HG02798 (cell line): ENCODE results near the gene TTC24.
"Not testable (repeated sequence)": the region's sequence is repeated elsewhere in the genome, so short reads cannot be mapped to it uniquely, and the experiment has no call there.

ENCODE experiments used
- ATAC-seq: cut with Tn5 transposase; IDR thresholded peaks from one replicate; pipeline ENCODE4 v1.9.1; 2021; ENCODE audit warnings: mild to moderate bottlenecking; ENCODE audit not compliant: unreplicated experiment, poor library complexity

TTC24 gene

DNA sequence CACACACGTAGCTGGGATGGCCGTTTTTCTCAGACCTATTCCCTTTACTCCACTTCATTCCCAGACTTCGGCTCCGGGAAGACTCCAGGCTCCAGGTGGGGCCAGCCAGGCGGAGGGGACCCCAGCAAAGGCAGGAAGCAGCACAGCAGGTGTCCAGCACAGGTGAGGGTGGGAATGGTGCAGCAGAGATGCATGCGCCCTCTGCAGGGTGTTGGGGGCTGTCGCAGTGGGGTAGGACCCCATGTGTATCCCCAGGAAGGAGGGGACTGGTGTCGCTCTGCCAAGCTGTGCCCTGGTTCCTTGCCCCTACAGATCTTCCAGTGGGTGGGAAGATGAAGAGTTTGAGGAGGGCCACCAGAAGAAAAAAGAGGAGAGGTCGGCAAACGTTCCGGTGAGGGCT, 5.3 kb downstream of the TTC24 start:
- no peak for ATAC-seq

DNA sequence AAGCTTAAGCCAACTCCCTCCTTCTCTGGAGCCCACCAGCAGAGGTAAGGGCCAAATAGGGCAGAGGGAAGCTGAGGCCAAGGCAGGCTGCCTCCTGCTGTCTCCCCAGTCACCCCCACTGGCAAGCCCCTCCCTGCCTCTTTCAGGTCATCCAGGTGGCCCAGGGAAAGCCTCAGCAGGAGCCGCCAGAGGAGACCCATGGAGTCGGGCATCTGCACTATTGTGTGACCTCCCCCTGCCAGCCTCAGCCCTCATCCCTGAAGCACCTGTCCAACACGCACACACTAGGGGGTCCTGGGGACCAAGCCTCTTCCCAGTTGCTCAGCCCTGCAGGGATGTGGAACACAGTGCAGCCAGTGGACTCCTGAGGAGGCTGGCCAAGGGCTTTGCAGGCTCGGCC, 6.8 kb downstream of the TTC24 start:
- no peak for ATAC-seq

DNA sequence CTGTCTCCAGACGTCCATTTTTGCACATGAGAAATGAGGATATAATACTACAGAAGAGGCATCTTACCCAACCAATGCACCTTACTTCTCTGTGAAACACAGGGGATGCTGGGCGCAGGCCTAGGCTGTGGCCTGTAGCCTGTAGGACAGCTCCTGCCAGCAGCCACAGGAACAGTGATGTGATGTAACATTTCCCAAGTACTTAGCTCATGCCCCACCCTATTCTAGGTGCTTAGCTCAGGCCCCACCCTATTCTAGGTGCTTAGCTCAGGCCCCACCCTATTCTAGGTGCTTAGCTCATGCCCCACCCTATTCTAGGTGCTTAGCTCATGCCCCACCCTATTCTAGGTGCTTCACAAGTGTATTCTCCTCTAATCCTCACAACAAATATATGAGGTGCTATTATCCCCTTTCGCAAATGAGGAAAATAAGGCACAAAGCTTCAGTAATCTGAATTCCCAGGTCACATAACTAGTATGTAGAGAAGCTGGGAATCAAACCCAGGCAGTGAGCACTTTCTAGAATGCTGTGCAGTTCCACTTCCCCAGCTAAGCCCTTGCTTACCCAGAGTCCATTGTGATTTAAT, 7.5 kb downstream of the TTC24 start:
- ATAC-seq: no peak

DNA sequence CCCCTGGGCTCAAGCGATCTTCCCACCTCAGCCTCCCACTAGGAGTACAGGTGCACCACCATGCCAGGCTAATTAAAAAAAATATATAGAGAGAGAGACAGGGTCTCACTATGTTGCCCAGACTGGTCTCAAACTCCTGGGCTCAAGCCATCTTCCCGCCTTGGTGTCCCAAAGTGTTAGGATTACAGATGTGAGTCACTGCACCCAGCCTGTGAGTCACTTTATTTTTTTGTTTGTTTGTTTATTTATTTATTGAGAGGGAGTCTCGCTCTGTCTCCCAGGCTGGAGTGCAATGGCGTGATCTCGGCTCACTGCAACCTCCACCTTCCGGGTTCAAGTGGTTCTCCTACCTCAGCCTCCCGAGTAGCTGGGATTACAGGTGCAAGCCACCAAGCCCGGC, 8.4 kb downstream of the TTC24 start:
- not testable (repeated sequence) for ATAC-seq

DNA sequence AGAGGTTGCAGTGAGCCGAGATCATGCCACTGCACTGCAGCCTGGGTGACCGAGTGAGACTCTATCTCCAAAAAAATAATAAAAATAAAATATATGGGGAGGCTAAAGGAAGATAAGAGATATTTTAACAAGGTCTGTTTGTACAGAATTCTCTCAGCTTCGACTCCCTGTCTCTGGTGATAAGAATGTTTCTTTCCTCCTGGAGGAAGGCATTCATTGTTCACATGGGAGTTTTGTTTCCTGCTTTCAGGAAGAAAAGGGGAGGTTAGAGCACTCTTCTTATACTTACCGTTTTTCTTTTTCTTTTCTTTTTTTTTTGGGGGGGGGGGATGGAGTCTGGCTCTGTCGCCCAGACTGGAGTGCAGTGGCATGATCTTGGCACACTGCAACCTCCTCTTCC, 10.0 kb downstream of the TTC24 start:
- no peak for ATAC-seq

DNA sequence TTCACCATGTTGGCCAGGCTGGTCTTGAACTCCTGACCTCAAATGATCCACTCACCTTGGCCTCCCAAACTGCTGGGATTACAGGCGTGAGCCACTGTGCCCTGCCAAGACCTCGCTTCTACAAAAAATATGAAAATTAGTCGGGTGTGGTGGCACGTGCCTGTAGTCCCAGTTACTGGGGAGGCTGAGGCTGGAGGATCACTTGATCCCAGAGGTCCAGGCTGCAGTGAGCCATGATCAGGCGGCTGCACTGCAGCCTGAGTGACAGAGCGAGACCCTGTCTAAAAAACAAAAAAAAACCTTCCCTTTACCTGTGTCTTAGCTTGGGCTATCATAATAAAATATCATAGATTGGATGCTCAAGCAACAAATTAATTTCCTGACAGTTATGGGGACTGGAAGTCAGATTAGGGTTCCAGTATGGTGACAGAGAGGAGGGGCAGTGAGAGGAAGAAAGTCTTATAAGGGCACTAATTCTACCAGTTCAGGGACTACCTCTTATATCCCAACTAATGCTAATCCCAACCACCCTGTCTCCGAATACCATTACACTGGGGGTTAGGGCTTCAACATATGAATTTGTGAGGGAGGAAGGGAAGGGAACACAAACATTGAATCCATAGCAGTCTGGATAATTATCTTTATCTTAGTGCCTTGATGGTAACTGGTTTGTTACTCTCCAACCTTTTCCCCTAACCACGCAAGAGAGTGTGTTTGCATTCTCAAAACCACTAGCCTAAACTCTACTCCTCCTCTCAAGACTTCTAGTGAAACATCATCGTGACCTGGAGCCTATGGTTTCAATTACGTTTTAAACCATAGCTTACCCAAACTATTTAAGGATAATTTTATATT, 11.0 kb downstream of the TTC24 start:
- no peak for ATAC-seq

DNA sequence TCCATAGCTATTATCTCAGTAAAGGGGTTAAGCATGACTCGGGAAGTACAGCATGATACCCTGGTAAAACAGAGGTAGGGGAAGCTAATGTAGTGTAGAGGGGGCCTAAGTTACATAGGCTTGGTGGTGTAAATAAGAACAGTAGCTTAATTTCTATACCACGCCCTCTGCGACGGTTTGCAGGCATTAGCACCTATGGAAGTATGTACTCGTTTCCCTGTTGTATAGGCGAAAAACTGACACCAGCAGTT, 11.6 kb downstream of the TTC24 start:
- peak; percentile 4 for ATAC-seq

DNA sequence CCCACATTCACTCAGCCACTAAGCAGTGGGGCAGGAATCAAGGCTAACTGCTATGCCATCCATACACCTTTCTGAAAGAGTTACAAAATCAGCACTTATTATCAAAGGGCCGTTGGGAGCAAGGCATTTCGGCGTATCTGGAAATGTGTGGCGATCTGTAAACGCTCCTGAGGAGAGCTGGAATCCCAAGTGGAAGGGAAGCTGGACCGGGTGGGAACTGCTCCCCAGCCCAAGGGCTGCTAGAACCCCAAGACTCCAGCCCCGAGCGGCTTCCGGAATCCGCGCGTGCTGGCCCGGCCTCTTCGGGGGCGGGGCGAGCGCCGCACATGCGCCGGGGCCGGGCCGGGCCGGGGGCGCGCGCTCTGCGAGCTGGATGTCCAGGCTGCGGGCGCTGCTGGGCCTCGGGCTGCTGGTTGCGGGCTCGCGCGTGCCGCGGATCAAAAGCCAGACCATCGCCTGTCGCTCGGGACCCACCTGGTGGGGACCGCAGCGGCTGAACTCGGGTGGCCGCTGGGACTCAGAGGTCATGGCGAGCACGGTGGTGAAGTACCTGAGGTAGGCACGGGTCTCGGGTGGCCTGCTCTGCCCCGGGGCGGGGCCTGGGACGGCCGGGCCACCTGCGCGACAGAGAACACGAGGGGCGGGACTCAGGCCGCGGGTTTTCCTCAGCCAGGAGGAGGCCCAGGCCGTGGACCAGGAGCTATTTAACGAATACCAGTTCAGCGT, 12.1 kb downstream of the TTC24 start, which contains the start of gene NAXE:
Gene NAXE, plus strand, starts transcription at position 345 of the 726 bp plus-strand sequence. Its CDS starts 29 bp downstream, at position 374.
- peak; percentile 93 for ATAC-seq

DNA sequence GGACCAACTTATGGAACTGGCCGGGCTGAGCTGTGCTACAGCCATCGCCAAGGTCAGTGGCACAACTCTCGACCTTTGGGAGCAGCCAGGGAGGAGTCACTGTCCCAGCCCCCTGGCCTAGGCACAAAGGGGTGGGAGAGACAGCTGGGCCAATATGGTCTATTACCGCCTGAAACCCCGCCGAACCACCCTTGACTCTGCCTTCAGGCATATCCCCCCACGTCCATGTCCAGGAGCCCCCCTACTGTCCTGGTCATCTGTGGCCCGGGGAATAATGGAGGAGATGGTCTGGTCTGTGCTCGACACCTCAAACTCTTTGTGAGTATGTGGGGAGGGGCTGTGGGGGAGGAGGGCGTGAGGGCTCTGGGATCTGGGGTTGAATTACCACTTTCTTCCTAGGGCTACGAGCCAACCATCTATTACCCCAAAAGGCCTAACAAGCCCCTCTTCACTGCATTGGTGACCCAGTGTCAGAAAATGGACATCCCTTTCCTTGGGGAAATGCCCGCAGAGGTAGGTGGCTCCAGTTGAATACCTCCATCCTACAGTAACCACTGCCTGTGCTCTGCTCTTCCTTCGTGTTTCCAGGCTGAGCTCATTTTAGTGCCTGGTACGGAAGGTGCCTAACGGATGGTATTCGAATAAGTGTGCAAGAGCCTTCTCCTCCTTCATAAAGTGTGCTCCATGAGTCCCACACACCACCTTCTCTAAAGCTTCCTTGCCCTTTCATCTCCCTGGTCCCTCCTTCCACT, 12.8 kb downstream of the TTC24 start:
- ATAC-seq: no peak

DNA sequence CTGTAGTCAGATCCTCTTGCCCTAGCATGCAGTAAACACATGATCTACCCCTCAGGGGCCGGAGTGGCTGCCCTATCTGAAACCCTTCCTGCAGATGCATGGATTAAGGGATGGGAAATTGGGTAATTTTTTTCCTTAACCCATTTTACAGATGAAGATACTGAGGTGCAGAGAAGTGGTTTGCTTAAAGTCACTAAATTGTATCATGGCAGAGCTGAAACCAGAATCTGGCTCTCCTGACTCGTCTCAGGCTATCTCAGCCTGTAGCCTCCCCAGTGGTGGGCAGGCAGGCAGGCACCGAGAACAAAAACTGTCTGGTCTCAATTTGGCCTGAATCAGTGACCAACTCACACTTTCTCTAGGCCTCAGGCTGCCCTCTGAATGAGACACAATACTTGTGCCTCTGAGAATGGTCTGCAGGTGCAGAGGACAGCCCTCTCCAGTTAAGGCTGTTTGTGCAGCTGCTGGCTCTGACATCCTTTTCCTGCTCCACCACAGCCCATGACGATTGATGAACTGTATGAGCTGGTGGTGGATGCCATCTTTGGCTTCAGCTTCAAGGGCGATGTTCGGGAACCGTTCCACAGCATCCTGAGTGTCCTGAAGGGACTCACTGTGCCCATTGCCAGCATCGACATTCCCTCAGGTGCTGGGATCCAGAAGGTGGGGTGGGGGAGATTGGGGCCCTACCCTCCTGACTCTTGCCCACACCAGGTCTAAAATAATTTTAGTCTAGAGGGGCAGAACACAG, 13.6 kb downstream of the TTC24 start:
- no peak for ATAC-seq

DNA sequence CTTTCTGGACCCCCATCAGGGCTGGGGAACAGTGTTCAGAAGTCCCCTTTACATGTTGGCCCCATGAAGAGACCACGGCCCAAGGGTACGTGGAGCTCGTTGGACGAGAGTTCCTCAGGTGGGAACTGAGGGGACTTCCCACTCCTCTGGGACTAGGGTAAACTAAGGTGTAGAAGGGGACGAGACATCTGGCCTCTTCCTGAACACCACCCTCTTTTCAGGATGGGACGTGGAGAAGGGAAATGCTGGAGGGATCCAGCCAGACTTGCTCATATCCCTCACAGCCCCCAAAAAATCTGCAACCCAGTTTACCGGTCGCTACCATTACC, 14.1 kb downstream of the TTC24 start:
- ATAC-seq: no peak

DNA sequence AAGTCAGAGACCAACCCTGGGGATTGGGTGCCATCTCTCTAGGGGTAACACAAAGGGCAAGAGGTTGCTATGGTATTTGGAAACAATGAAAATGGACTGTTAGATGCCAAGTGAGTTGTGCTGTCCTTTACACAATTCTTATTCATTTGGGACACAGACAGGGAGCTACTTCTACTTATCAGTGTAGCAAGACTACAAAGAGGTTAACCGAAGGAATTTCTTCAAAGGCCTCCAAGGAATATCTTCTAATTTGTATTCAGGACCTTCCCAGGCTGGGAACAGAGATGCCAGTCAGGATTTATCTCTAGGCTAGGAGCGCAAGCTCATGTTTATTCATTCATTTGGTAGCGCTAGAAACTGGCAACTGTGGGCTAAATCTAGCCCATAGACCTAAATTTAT, 14.7 kb downstream of the TTC24 start:
- no peak for ATAC-seq

DNA sequence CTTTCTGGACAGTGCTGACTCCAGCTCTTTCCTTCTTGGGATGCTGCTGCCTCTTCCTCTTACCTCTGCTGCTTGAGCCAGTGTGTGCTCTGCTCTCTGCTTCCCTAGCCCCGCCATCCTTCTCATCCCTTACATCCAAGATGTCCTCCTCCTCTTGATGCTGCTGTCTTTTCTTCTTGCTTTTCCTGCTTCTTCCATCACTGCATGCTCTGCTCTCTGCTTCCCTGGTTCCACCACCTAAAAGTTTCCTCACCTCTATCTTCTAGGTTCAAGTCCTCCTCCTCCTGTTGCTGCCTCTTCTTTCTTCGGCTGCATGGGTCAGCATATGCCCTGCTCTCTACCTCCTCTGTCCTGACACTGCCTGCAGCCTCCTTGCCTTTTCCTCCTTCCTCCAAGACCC, 15.5 kb downstream of the TTC24 start:
- ATAC-seq: no peak

DNA sequence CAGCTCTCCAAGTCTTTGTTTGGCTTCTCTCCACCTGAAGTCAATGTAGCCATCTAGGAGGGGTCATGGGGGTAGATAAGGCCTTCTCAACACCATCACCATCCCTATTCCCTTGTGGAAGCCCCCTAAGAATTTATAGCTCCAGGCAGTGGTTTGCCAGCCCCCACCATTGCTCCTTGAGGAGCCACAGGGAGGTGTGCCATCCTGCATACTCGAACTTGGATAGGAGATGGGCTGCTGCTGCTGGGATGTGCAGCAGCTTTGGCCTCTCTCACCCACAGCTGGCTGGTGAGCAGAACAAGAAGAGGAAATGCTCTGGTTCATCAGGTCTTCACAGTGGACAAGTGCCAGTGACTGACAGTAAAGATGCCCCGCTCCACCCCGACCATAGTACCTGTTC, 16.9 kb downstream of the TTC24 start:
- ATAC-seq: no peak

DNA sequence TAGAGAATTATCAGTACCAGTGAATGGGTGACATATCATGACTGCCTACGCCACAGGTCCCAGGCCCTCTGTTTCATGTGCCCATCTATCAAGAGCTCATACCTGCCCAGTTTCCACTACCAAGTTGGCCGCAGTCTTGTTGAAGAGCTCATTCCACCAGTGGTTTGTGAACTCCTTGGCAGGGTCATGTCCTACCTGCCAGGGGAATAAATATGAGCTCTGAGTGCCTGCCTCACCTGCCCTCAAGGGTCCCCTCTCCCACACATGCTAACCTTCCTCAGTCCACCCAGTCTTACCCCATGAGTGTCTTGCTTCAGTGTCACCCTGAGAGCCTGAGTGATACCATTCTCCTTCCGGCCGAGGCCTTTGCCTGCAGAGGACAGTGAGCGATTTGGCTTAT, 18.6 kb downstream of the TTC24 start:
- no peak for ATAC-seq

DNA sequence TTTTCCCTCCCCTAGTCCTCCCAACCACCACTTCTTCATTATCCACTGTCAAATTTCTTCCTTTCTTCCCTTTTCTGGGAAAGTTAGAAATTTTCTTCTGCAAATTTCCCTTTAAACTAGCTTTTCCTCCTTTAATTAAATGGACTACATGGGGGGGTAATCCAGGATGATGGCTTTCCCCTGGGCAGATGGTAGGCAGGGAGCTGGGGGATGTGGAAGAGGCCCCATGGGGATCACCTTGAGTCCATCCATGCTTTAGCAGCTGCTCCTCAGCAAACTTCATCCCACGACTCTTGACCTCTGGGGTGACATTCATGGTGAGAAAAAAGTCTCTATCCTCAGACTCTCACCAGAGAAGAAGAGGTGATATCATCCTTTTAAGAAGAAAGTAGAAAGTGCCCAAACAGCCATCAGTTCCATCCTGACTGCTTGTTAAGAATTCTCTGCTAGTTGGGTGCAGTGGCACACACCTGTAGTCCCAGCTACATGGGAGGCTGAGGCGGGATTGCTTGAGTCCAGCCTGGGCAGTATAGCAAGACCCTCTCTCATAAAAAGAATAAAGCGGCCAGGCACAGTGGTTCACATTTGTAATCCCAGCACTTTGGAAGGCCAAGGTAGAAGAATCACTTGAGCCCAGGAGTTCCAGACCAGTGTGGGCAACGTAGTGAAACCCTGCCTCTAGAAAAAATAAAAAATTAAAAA, 19.4 kb downstream of the TTC24 start:
- no peak for ATAC-seq

DNA sequence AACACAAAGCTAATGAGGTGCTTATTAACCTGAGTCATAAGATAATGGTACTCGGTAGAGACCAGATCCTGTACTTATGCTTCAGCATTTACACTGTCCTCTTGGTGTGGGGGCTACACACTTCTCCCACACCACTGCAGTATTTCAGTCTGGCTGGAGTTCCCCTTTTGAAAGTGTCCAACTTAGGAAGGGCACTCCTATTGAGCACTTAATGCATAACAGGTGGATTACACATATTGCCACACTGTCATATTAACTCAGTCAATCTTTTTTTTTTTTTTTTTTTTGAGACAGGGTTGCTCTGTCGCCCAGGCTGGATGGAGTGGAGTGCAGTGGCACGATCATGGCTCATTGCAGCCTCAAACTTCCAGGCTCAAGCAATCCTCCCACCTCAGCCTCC, 20.3 kb downstream of the TTC24 start:
- no peak for ATAC-seq

DNA sequence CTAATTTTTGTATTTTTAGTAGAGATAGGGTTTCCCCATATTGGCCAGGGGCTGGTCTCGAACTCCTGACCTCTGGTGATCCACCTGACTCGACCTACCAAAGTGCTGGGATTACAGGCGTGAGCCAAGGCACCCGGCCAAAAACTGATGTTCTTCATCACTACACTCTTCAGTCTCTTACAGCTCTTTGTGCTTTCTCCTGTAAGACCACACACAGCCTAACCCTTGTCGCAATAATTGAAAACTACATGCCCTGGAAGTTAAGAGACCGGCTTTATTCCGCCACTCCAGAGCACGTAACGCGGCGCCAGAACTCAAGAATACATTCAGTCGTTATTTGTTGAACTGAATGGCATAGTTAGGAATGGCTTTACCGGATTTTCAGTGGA, 21.2 kb downstream of the TTC24 start:
- ATAC-seq: no peak

DNA sequence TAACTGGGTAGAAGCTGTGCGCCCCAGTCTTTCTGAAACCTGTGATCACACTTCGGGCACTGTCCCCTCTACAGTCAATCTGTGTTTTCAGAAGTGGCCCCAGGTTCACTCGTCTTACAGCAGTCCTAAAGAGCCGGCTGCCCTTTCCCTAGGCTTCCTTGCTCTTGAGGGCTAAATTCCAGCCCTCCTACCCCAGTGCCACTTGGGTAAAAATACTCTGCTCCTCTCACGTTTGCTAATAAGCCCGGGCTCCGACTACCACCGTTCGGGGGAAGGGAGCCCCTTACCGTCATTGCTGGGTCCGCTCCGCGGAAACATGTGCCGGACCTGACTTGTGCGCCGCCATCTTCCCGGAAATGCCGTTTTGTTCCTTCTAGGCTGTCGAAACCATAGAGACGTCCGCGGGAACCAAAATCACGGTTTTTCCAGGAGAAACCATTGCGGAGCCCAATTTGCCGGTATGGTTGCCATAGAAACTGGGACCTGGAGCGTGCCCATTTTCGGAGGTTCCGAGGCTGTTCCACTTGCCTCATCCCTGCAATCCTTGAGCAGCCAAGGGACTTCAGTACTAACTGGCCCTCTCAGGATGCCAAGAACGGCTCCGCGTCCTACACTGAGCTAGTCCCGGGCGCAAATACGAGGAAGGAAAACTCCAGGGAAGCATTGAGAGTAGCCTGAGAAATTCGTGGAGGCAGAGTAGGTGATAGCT, 21.8 kb downstream of the TTC24 start, which contains the start of gene GPATCH4:
Gene GPATCH4, minus strand, starts transcription at position 358 of the 709 bp plus-strand sequence.
- ATAC-seq: peak; percentile 78
